Brain microvascular endothelial cell (primary cell): ENCODE results near the gene TIFAB.

Source experiments
- DNase-seq: peaks from one replicate; pipeline ENCODE4 v3.0.0-alpha.2; 2020
- H3K27ac ChIP-seq: fragments of 250-450 bp; sonication (Bioruptor Pico); 2 replicates; pipeline ENCODE4 v1.5.1; 2020; ENCODE audit warnings: mild to moderate bottlenecking, moderate library complexity
- H3K27me3 ChIP-seq: fragments of 250-450 bp; sonication (Bioruptor Pico); replicated peaks from 2 replicates; pipeline ENCODE4 v1.5.1; 2020; ENCODE audit warnings: mild to moderate bottlenecking
- H3K36me3 ChIP-seq: fragments of 250-450 bp; sonication (Bioruptor Pico); replicated peaks from 2 replicates; pipeline ENCODE4 v1.5.1; 2020; ENCODE audit warnings: mild to moderate bottlenecking
- H3K4me3 ChIP-seq: 2 replicates; pipeline ENCODE4 v1.5.1; 2011; ENCODE audit warnings: low read depth, mild to moderate bottlenecking, control low read depth, low read length, moderate library complexity
- CTCF ChIP-seq: IDR thresholded peaks from 2 replicates; pipeline ENCODE4 v1.5.1; 2011; ENCODE audit warnings: low read depth, mild to moderate bottlenecking, moderate library complexity, low read length, control low read depth, inconsistent platforms; ENCODE audit errors: missing control alignments
- in situ Hi-C: cut with HindIII; loops from 2 replicates; pipeline ENCODE4 v1.10.0; 2017; ENCODE audit warnings: low sequenced_read_pairs, low pct_ligation_motif_present

The TIFAB gene

GRCh38 chr5:135445306-135445985, 6.7 kb downstream of the TIFAB start:
- in situ Hi-C loops, result no loop called here
- no peak for TF ChIP-seq CTCF

GRCh38 chr5:135444881-135445280, 7.3 kb downstream of the TIFAB start:
- TF ChIP-seq CTCF, result no peak
- Histone ChIP-seq H3K36me3 (no peaks in the 10 kb centered on the region), H3K27ac (no peak overlapping the region), H3K4me3 (no peak overlapping the region), H3K27me3 (peaks cover 2% of the 10 kb centered on the region)
- DNase-seq, result no peak
- in situ Hi-C loops, result no loop called here

More at GRCh38 chr5:135445306-135445985, 6.7 kb downstream of the TIFAB start:
- Histone ChIP-seq H3K4me3 (no peak overlapping the region), H3K27me3 (peaks cover 2% of the 10 kb centered on the region), H3K36me3 (no peaks in the 10 kb centered on the region), H3K27ac (no peak overlapping the region)
- DNase-seq, result no peak

GRCh38 chr5:135444360-135444759, 7.8 kb downstream of the TIFAB start:
- in situ Hi-C loops, result no loop called here
- TF ChIP-seq CTCF, result no peak
- Histone ChIP-seq H3K36me3 (no peaks in the 10 kb centered on the region), H3K27ac (no peak overlapping the region), H3K27me3 (peaks cover under 1% of the 10 kb centered on the region), H3K4me3 (no peak overlapping the region)
- DNase-seq, result no peak

- Histone ChIP-seq H3K27ac (no peak overlapping the region), H3K27me3 (no peaks in the 10 kb centered on the region), H3K36me3 (no peaks in the 10 kb centered on the region), H3K4me3 (no peak overlapping the region)
- no peak for TF ChIP-seq CTCF
- no peak for DNase-seq
- in situ Hi-C loops, result no loop called here
Measured at GRCh38 chr5:135443161-135443960, 8.8 kb downstream of the TIFAB start.

- in situ Hi-C loops, result no loop called here
- no peak for TF ChIP-seq CTCF
- no peaks in the 10 kb centered on the region for H3K27me3 ChIP-seq
- H3K36me3 ChIP-seq, result no peaks in the 10 kb centered on the region
- DNase-seq, result no peak
- no peak overlapping the region for H3K4me3 ChIP-seq
- H3K27ac ChIP-seq, result no peak overlapping the region
Measured at GRCh38 chr5:135442431-135443160, 9.6 kb downstream of the TIFAB start.
